A673 (cell line): ENCODE data around the gene TMTC4. TPM values are rescaled to one million over a fixed set of nuclear protein-coding genes. Genes with fewer than 3 reads are reported as not detected.

Experiments
- BruUV-seq: library from RNA; stranded (reverse); fragments of 400-500 nt; replicated peaks from 2 replicates; lab custom pipeline; 2021; lab: Mats Ljungman, UMichigan
- CTCF ChIA-PET: fragments of 300-600 bp; sonication (Branson Sonifier 250); formaldehyde crosslinking; loops from one replicate; lab custom pipeline; 2022; ENCODE audit warnings: antibody characterized with exemption; lab: Charles Lee
- POLR2A ChIA-PET: fragments of 300-600 bp; sonication (Branson Sonifier 250); formaldehyde crosslinking; loops from one replicate; lab custom pipeline; 2022; ENCODE audit warnings: antibody characterized with exemption; ENCODE audit not compliant: low non-redundant PET; lab: Charles Lee
- DNase-seq: peaks from one replicate; pipeline ENCODE4 v3.0.0-alpha.2; 2015; ENCODE audit warnings: low spot score
- H3K27ac ChIP-seq: fragments of 200-600 bp; sonication (generic); 2 replicates; pipeline ENCODE4 v1.5.1; 2016; ENCODE audit warnings: mixed run types, low read depth, mild to moderate bottlenecking, mixed read lengths, antibody characterized with exemption, low read length; ENCODE audit not compliant: poor library complexity, severe bottlenecking
- H3K27me3 ChIP-seq: fragments of 200-600 bp; sonication (generic); replicated peaks from 2 replicates; pipeline ENCODE4 v1.6.1; 2017; ENCODE audit warnings: mixed run types, low read depth, mild to moderate bottlenecking, mixed read lengths, antibody characterized with exemption, low read length; ENCODE audit not compliant: insufficient read depth, poor library complexity
- H3K36me3 ChIP-seq: fragments of 200-600 bp; sonication (generic); 2 replicates; pipeline ENCODE4 v1.6.1; 2016; ENCODE audit warnings: mixed run types, mild to moderate bottlenecking, mixed read lengths, antibody characterized with exemption, low read length; ENCODE audit not compliant: insufficient read depth, poor library complexity, severe bottlenecking
- H3K4me1 ChIP-seq: fragments of 200-600 bp; sonication (generic); 2 replicates; pipeline ENCODE4 v1.6.1; 2017; ENCODE audit warnings: mixed run types, mild to moderate bottlenecking, mixed read lengths, antibody characterized with exemption, low read length; ENCODE audit not compliant: insufficient read depth, poor library complexity, severe bottlenecking
- H3K4me3 ChIP-seq: fragments of 200-600 bp; sonication (generic); 2 replicates; pipeline ENCODE4 v1.5.1; 2016; ENCODE audit warnings: low read depth, mixed run types, mild to moderate bottlenecking, mixed read lengths, low read length; ENCODE audit not compliant: poor library complexity, severe bottlenecking
- H3K9me3 ChIP-seq: fragments of 200-600 bp; sonication (generic); 2 replicates; pipeline ENCODE4 v1.6.1; 2016; ENCODE audit warnings: mixed run types, low read depth, mild to moderate bottlenecking, mixed read lengths, antibody characterized with exemption, low read length; ENCODE audit not compliant: poor library complexity, severe bottlenecking
- CTCF ChIP-seq: fragments of 300-800, 200-600 bp; sonication (generic); conservative IDR thresholded peaks from 2 replicates; pipeline ENCODE4 v1.5.1; 2017; ENCODE audit warnings: low read depth, mild to moderate bottlenecking, antibody characterized with exemption, low read length, moderate library complexity, mixed read lengths
- EZH2 ChIP-seq: fragments of 200-600 bp; sonication (generic); IDR thresholded peaks from 2 replicates; pipeline ENCODE4 v1.6.1; 2017; ENCODE audit warnings: borderline replicate concordance, low read depth, mild to moderate bottlenecking, mixed read lengths, antibody characterized with exemption, low read length; ENCODE audit not compliant: poor library complexity, severe bottlenecking
- intact Hi-C: fragments of 100-400 bp; cut with micrococcal nuclease; formaldehyde crosslinking; loops from one replicate; pipeline ENCODE4 v1.10.0; 2022; ENCODE audit not compliant: unreplicated experiment
- total RNA-seq: library from RNA; stranded (reverse); gene quantifications from 2 replicates; pipeline ENCODE4 v1.2.3, GENCODE V29; 2021

Gene TMTC4
- total RNA-seq, 1 experiment from 2014 or later, result 21.3 TPM

- no TSS peak for BruUV-seq
Observed at GRCh38 chr13:100602493-100603111, 72.0 kb downstream of the TMTC4 start.

GRCh38 chr13:100601716-100602115, 72.9 kb downstream of the TMTC4 start:
- H3K4me1 ChIP-seq, result no peaks in the 10 kb centered on the region
- ChIA-PET POLR2A (no interaction called here), CTCF (no interaction called here)
- TF ChIP-seq EZH2 (no peak), CTCF (no peak)
- no peaks in the 10 kb centered on the region for H3K27me3 ChIP-seq
- H3K9me3 ChIP-seq, result no peaks in the 10 kb centered on the region
- H3K27ac ChIP-seq, result no peak overlapping the region
- intact Hi-C loops, result no loop called here
- no peak for DNase-seq
- no peak overlapping the region for H3K4me3 ChIP-seq
- no TSS peak for BruUV-seq
- no peaks in the 10 kb centered on the region for H3K36me3 ChIP-seq

More at GRCh38 chr13:100602493-100603111, 72.0 kb downstream of the TMTC4 start:
- ChIA-PET POLR2A (no interaction called here), CTCF (no interaction called here)
- intact Hi-C loops, result no loop called here
- Histone ChIP-seq H3K27me3 (no peaks in the 10 kb centered on the region), H3K9me3 (no peaks in the 10 kb centered on the region), H3K4me1 (no peaks in the 10 kb centered on the region), H3K27ac (no peak overlapping the region), H3K4me3 (no peak overlapping the region), H3K36me3 (no peaks in the 10 kb centered on the region)
- DNase-seq, result no peak
- TF ChIP-seq CTCF, result no peak

GRCh38 chr13:100600915-100601314, 73.7 kb downstream of the TMTC4 start:
- H3K9me3 ChIP-seq, result no peaks in the 10 kb centered on the region
- ChIA-PET CTCF (no interaction called here), POLR2A (no interaction called here)
- no TSS peak for BruUV-seq
- intact Hi-C loops, result no loop called here
- no peaks in the 10 kb centered on the region for H3K27me3 ChIP-seq
- H3K4me3 ChIP-seq, result no peak overlapping the region
- H3K4me1 ChIP-seq, result no peaks in the 10 kb centered on the region
- TF ChIP-seq EZH2 (no peak), CTCF (no peak)
- H3K27ac ChIP-seq, result no peak overlapping the region
- no peak for DNase-seq
- H3K36me3 ChIP-seq, result no peaks in the 10 kb centered on the region
